ENCODE results near the gene C13orf42. TPM values are rescaled to one million over a fixed set of nuclear protein-coding genes. Genes with fewer than 3 reads are reported as not detected.

The C13orf42 gene
- total and polyA plus RNA-seq, 9 donors: 0.04 TPM; not detected in 8

DNA sequence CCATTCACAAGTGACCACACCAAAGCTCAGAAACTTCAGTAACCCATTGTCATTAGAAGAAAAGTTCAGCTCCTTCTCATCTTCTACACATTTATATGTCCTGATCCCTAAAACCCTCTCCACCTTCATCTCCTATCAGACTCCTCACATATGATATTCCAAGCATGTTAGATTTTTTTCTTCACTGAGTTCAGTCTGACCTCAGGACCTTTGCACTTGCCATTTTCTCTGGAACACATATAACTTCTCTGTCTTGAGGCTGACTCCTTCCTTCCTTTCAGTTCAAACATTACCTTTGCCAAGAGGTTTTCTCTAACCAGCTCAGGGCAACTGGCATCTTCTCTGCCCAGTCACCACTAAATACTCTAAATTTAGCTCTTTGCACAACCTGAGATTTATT is 54.1 kb downstream of the C13orf42 start:
- H3K27ac ChIP-seq: no peak overlapping the region

DNA sequence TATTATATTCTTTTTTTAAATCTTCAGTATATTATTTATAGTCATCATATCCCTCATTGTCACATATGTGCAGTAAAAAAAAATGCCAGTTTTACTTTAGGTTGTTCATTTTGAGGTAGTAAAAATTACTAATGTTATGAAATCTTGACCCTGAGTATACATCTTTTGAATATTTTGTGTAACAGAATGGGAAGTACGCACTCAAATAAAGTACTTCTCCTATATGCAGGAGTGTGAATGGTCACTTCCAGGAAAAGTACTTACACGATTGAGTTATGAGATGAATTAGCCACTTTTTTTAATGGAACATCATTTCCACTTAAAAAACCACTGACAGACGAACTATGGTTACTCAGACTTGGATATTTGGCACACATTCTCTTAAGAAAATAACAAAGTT is 58.5 kb downstream of the C13orf42 start:
- Histone ChIP-seq H3K4me3 (no peak overlapping the region), H3K9me3 (no peaks in the 10 kb centered on the region), H3K36me3 (no peaks in the 10 kb centered on the region), H3K27ac (no peak overlapping the region), H3K4me1 (ENCODE audit: insufficient read depth) (no peaks in the 10 kb centered on the region), H3K27me3 (no peaks in the 10 kb centered on the region)
- intact Hi-C loops (cut with DNase I): loop anchor here in 1 of 4 donors (10.0 kb wide), 1 partner anchor 188 kb away; no protein-coding TSS in a partner anchor
- WGBS, 3 donors: 60 to 65% (median 63%) methylated on average over 3 of the region's 3 CpGs
- TF ChIP-seq POLR2A (IDR thresholded peaks at IDR 0.05): no peak
- no peak for TF ChIP-seq EP300 (IDR thresholded peaks at IDR 0.05)
- TF ChIP-seq, protein P1, sequence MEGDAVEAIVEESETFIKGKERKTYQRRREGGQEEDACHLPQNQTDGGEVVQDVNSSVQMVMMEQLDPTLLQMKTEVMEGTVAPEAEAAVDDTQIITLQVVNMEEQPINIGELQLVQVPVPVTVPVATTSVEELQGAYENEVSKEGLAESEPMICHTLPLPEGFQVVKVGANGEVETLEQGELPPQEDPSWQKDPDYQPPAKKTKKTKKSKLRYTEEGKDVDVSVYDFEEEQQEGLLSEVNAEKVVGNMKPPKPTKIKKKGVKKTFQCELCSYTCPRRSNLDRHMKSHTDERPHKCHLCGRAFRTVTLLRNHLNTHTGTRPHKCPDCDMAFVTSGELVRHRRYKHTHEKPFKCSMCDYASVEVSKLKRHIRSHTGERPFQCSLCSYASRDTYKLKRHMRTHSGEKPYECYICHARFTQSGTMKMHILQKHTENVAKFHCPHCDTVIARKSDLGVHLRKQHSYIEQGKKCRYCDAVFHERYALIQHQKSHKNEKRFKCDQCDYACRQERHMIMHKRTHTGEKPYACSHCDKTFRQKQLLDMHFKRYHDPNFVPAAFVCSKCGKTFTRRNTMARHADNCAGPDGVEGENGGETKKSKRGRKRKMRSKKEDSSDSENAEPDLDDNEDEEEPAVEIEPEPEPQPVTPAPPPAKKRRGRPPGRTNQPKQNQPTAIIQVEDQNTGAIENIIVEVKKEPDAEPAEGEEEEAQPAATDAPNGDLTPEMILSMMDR (IDR thresholded peaks at IDR 0.05): no peak
- DNase-seq: no peak

More for the DNA sequence above, 54.1 kb downstream of the C13orf42 start:
- Histone ChIP-seq H3K4me3 (no peak overlapping the region), H3K9me3 (no peaks in the 10 kb centered on the region), H3K36me3 (no peaks in the 10 kb centered on the region), H3K4me1 (ENCODE audit: insufficient read depth) (no peaks in the 10 kb centered on the region), H3K27me3 (no peaks in the 10 kb centered on the region)
- no peak for TF ChIP-seq EP300 (IDR thresholded peaks at IDR 0.05)
- no peak for TF ChIP-seq POLR2A (IDR thresholded peaks at IDR 0.05)
- TF ChIP-seq, protein P1 (IDR thresholded peaks at IDR 0.05): no peak
- intact Hi-C loops (cut with DNase I): loop anchor here in 1 of 4 donors (10.0 kb wide), 1 partner anchor 192 kb away; no protein-coding TSS in a partner anchor
- no peak for DNase-seq

DNA sequence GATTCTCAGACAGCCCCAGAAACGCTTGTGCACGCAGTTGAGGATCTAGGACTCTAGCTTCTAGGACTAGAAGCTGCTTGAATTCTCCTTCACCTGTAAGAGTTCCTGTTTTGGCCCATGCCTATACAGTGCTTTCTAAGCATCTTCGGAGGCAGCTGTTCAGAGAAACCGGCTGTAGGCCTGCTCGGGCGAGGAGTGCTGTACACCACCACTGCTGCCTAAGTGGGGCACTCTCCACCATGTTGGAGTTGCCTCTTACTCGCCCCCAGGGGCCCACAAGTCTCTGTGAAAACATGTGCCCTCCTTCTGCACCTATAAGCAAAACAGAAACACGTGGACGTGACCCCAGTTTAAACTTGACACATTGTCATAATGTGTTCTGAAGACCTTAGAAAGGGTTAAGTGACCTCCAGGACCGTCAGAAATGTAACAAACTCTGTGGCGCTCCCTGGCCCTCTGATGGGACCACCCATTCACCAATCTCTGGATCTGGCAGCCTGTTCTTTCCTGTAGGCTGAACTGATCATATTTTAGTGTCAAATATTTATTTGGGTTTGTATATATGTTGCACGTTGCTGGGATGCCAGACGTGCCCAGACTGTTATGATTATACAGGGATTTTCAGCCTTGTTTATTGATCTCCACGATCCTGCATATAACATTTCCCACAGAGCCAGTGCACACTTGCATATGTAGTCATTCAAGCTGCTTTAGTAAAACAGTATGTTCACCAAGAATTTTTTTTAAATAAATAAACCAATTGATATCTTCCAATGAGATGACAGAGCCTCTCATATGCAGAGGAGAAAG is 60.8 kb downstream of the C13orf42 start:
- no peaks in the 10 kb centered on the region for H3K27me3 ChIP-seq
- H3K27ac ChIP-seq: no peak overlapping the region
- no peaks in the 10 kb centered on the region for H3K9me3 ChIP-seq
- no peaks in the 10 kb centered on the region for H3K4me1 ChIP-seq (ENCODE audit: insufficient read depth)
- intact Hi-C loops (cut with DNase I): loop anchor here in 1 of 4 donors (10.0 kb wide), 1 partner anchor 185 kb away; no protein-coding TSS in a partner anchor
- H3K4me3 ChIP-seq: no peak overlapping the region
- no peaks in the 10 kb centered on the region for H3K36me3 ChIP-seq
- 72 to 79% (median 74%) methylated on average over 14 of the region's 14 CpGs for whole genome bisulfite sequencing, 3 donors
- TF ChIP-seq POLR2A (IDR thresholded peaks at IDR 0.05) (no peak), EP300 (IDR thresholded peaks at IDR 0.05) (no peak)
- TF ChIP-seq, protein P1 (IDR thresholded peaks at IDR 0.05): no peak
- DNase-seq: no peak

DNA sequence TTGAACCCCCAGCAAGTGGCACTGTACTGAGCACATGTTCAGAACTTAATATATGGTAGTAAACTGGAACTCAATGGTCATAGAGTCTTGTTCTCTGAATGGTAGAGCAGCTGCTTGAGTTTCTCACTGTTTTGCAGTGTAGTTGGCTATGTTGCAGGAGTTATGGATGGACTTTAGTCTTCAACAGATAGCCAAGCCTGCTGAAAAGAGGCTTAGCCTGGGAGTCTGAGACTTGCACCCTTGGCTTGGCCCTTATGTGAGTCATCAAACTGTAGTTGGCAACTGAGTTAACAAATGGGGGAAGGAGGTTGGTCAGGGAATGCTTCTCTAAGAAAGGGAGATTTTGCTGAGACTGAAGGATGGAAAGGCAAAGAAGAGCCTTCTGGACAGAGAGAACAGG is 62.5 kb downstream of the C13orf42 start:
- no peak overlapping the region for H3K4me3 ChIP-seq
- intact Hi-C loops (cut with DNase I): no loop called here
- H3K27ac ChIP-seq: no peak overlapping the region
- no peaks in the 10 kb centered on the region for H3K4me1 ChIP-seq (ENCODE audit: insufficient read depth)
- no peaks in the 10 kb centered on the region for H3K36me3 ChIP-seq
- no peak for DNase-seq
- TF ChIP-seq, protein P1 (IDR thresholded peaks at IDR 0.05): no peak
- TF ChIP-seq EP300 (IDR thresholded peaks at IDR 0.05) (no peak), POLR2A (IDR thresholded peaks at IDR 0.05) (no peak)
- H3K27me3 ChIP-seq: no peaks in the 10 kb centered on the region
- H3K9me3 ChIP-seq: no peaks in the 10 kb centered on the region
